IMR-90 (cell line): ENCODE results near the gene TNRC6B. TPM values are rescaled to one million over a fixed set of nuclear protein-coding genes. Genes with fewer than 3 reads are reported as not detected.
A peak's percentile ranks its signal among the peaks of the same experiment; 100 is the strongest.

Experiments used
- ATAC-seq: fragments of 200-7000 bp; cut with Tn5 transposase; 2 replicates; pipeline ENCODE4 v1.9.1; 2020; ENCODE audit warnings: low read depth, mild to moderate bottlenecking, moderate library complexity
- BruUV-seq: library from RNA; stranded (reverse); fragments of 400-500 nt; replicated peaks from 2 replicates; lab custom pipeline; 2021; lab: Mats Ljungman, UMichigan
- CTCF ChIA-PET: fragments of 300-600 bp; formaldehyde crosslinking; extraction: SDS; loops from one replicate; lab custom pipeline; 2021; ENCODE audit warnings: antibody characterized with exemption; lab: Yijun Ruan, JAX
- POLR2A ChIA-PET: fragments of 300-600 bp; sonication (Branson Sonifier 250); formaldehyde crosslinking; loops from one replicate; lab custom pipeline; 2022; ENCODE audit warnings: antibody characterized with exemption; ENCODE audit not compliant: unreplicated experiment; lab: Charles Lee
- DNase-seq: peaks from one replicate; pipeline ENCODE4 v3.0.0; 2013
- H2AFZ ChIP-seq: replicated peaks from 2 replicates; pipeline ENCODE3; 2013; ENCODE audit warnings: low read length, mild to moderate bottlenecking; ENCODE audit not compliant: poor library complexity
- H2AK5ac ChIP-seq: 2 replicates; pipeline ENCODE4 v1.6.1; 2013; ENCODE audit warnings: low read depth, low read length, inconsistent platforms
- H2AK9ac ChIP-seq: replicated peaks from 2 replicates; pipeline ENCODE3; 2013; ENCODE audit warnings: mild to moderate bottlenecking, low read depth, low read length, moderate library complexity; ENCODE audit not compliant: poor library complexity
- H2BK120ac ChIP-seq: 2 replicates; pipeline ENCODE4 v1.6.1; 2013; ENCODE audit warnings: low read depth, low read length, inconsistent platforms
- H2BK15ac ChIP-seq: 3 replicates; pipeline ENCODE4 v1.6.1; 2013; ENCODE audit warnings: low read depth, low read length, inconsistent platforms
- H2BK20ac ChIP-seq: 2 replicates; pipeline ENCODE4 v1.6.1; 2013; ENCODE audit warnings: low read depth, mild to moderate bottlenecking, inconsistent platforms, low read length, moderate library complexity
- H2BK5ac ChIP-seq: 2 replicates; pipeline ENCODE4 v1.6.1; 2013; ENCODE audit warnings: mild to moderate bottlenecking, low read depth, low read length, inconsistent platforms; ENCODE audit not compliant: poor library complexity, severe bottlenecking
- H3K14ac ChIP-seq: replicated peaks from 2 replicates; pipeline ENCODE4 v1.6.1; 2013; ENCODE audit warnings: low read depth, low read length, inconsistent platforms
- H3K18ac ChIP-seq: 2 replicates; pipeline ENCODE4 v1.6.1; 2013; ENCODE audit warnings: low read depth, low read length, control low read depth
- H3K23ac ChIP-seq: 2 replicates; pipeline ENCODE4 v1.6.1; 2013; ENCODE audit warnings: low read depth, low read length, inconsistent platforms
- H3K27ac ChIP-seq: 2 replicates; pipeline ENCODE4 v1.5.1; 2013; ENCODE audit warnings: mild to moderate bottlenecking, control low read depth, low read length; ENCODE audit not compliant: insufficient read depth
- H3K27me3 ChIP-seq: 2 replicates; pipeline ENCODE4 v1.6.1; 2013; ENCODE audit warnings: low read length; ENCODE audit not compliant: control insufficient read depth, insufficient read depth
- H3K36me3 ChIP-seq: 2 replicates; pipeline ENCODE4 v1.6.1; 2013; ENCODE audit warnings: low read length, mixed read lengths; ENCODE audit not compliant: control insufficient read depth, insufficient read depth
- H3K4ac ChIP-seq: 2 replicates; pipeline ENCODE4 v1.6.1; 2013; ENCODE audit warnings: low read depth, low read length, inconsistent platforms
- H3K4me1 ChIP-seq: 2 replicates; pipeline ENCODE4 v1.6.1; 2013; ENCODE audit warnings: low read length, mixed read lengths; ENCODE audit not compliant: control insufficient read depth, insufficient read depth
- H3K4me2 ChIP-seq: 2 replicates; pipeline ENCODE4 v1.6.1; 2013; ENCODE audit warnings: low read depth, mild to moderate bottlenecking, control low read depth, low read length, moderate library complexity
- H3K4me3 ChIP-seq: 2 replicates; pipeline ENCODE4 v1.5.1; 2013; ENCODE audit warnings: low read depth, mild to moderate bottlenecking, control low read depth, low read length, moderate library complexity; ENCODE audit not compliant: insufficient read depth
- H3K56ac ChIP-seq: 2 replicates; pipeline ENCODE4 v1.6.1; 2013; ENCODE audit warnings: low read length, inconsistent platforms; ENCODE audit not compliant: insufficient read depth; ENCODE audit errors: extremely low read depth
- H3K79me1 ChIP-seq, 2 experiments: 2 replicates each; pipeline ENCODE4 v1.6.1; 2013; ENCODE audit warnings: low read length in 2 of 2, inconsistent platforms in 1 of 2, low read depth in 1 of 2
- H3K9ac ChIP-seq: 2 replicates; pipeline ENCODE4 v1.6.1; 2013; ENCODE audit warnings: low read depth, low read length, control low read depth
- H3K9me1 ChIP-seq: 2 replicates; pipeline ENCODE4 v1.6.1; 2013; ENCODE audit warnings: low read length, inconsistent platforms; ENCODE audit not compliant: insufficient read depth
- H3K9me3 ChIP-seq: 2 replicates; pipeline ENCODE4 v1.6.1; 2013; ENCODE audit warnings: low read length; ENCODE audit not compliant: control insufficient read depth, insufficient read depth
- H4K20me1 ChIP-seq: 2 replicates; pipeline ENCODE4 v1.6.1; 2013; ENCODE audit warnings: low read length, inconsistent platforms; ENCODE audit not compliant: insufficient read depth
- H4K5ac ChIP-seq: 2 replicates; pipeline ENCODE4 v1.6.1; 2013; ENCODE audit warnings: mild to moderate bottlenecking, low read depth, low read length, control low read depth
- H4K8ac ChIP-seq, 2 experiments: 2 replicates each; pipeline ENCODE4 v1.6.1; 2013; ENCODE audit warnings: low read depth in 2 of 2, low read length in 2 of 2, control low read depth in 1 of 2, inconsistent platforms in 1 of 2
- H4K91ac ChIP-seq: 2 replicates; pipeline ENCODE4 v1.6.1; 2013; ENCODE audit warnings: low read depth, low read length, inconsistent platforms; ENCODE audit not compliant: insufficient read depth
- BHLHE40 ChIP-seq: fragments of 150-350 bp; IDR thresholded peaks from 2 replicates; pipeline ENCODE4 v1.6.1; 2016; ENCODE audit warnings: mild to moderate bottlenecking, low read depth, low read length
- CEBPB ChIP-seq: IDR thresholded peaks from 2 replicates; pipeline ENCODE4 v1.6.1; 2012; ENCODE audit warnings: low read depth, low read length, improper control_type of control experiment
- CHD1 ChIP-seq: IDR thresholded peaks from 2 replicates; pipeline ENCODE4 v1.6.1; 2012; ENCODE audit warnings: low read depth, low read length, improper control_type of control experiment
- CTCF ChIP-seq: conservative IDR thresholded peaks from 2 replicates; pipeline ENCODE4 v1.5.1; 2012; ENCODE audit warnings: mild to moderate bottlenecking, low read depth, low read length, improper control_type of control experiment
- ELK1 ChIP-seq: fragments of 150-350 bp; IDR thresholded peaks from 2 replicates; pipeline ENCODE4 v1.6.1; 2016; ENCODE audit warnings: low read depth, mild to moderate bottlenecking, low read length, moderate library complexity, borderline replicate concordance
- FOS ChIP-seq: fragments of 150-350 bp; IDR thresholded peaks from 2 replicates; pipeline ENCODE4 v1.6.1; 2016; ENCODE audit warnings: low read depth, low read length
- MAFK ChIP-seq: IDR thresholded peaks from 2 replicates; pipeline ENCODE4 v1.6.1; 2012; ENCODE audit warnings: low read depth, low read length, improper control_type of control experiment
- MAZ ChIP-seq: IDR thresholded peaks from 2 replicates; pipeline ENCODE4 v1.6.1; 2012; ENCODE audit warnings: low read depth, mild to moderate bottlenecking, low read length, improper control_type of control experiment, moderate library complexity, borderline replicate concordance
- MXI1 ChIP-seq: IDR thresholded peaks from 2 replicates; pipeline ENCODE4 v1.6.1; 2012; ENCODE audit warnings: low read depth, mild to moderate bottlenecking, low read length, moderate library complexity, borderline replicate concordance
- NFE2L2 ChIP-seq: fragments of 150-350 bp; IDR thresholded peaks from 2 replicates; pipeline ENCODE4 v1.6.1; 2016; ENCODE audit warnings: low read depth, mild to moderate bottlenecking, low read length
- POLR2A ChIP-seq: IDR thresholded peaks from 2 replicates; pipeline ENCODE4 v1.6.1; 2012; ENCODE audit warnings: mild to moderate bottlenecking, low read depth, low read length
- RAD21 ChIP-seq: IDR thresholded peaks from 2 replicates; pipeline ENCODE4 v1.6.1; 2012; ENCODE audit warnings: low read length, improper control_type of control experiment
- RCOR1 ChIP-seq: IDR thresholded peaks from 2 replicates; pipeline ENCODE4 v1.6.1; 2012; ENCODE audit warnings: mild to moderate bottlenecking, low read length, improper control_type of control experiment; ENCODE audit not compliant: insufficient replicate concordance
- RFX5 ChIP-seq: IDR thresholded peaks from 2 replicates; pipeline ENCODE4 v1.8.0; 2012; ENCODE audit warnings: low read depth, mild to moderate bottlenecking, low read length, moderate library complexity
- SMC3 ChIP-seq: fragments of 150-350 bp; IDR thresholded peaks from 2 replicates; pipeline ENCODE4 v1.6.1; 2016; ENCODE audit warnings: low read depth, mild to moderate bottlenecking, antibody characterized with exemption, low read length, moderate library complexity
- USF2 ChIP-seq: fragments of 150-350 bp; IDR thresholded peaks from 2 replicates; pipeline ENCODE4 v1.6.1; 2017; ENCODE audit warnings: mild to moderate bottlenecking, antibody characterized with exemption, low read length, low read depth
- WGBS, 2 experiments: methylation state at CpG; one replicate each; pipeline versions ENCODE4 v1.1.5 to v1.1.7; 2013; ENCODE audit warnings: missing lambda C conversion rate in 2 of 2; ENCODE audit not compliant: insufficient read length in 1 of 2; ENCODE audit errors: extremely low coverage in 2 of 2; 5-methylcytosine and 5-hydroxymethylcytosine counted together
- dilution Hi-C: fragments of 300-500 bp; cut with HindIII; formaldehyde crosslinking; loops from one replicate; pipeline ENCODE4 v1.14.3; 2018; ENCODE audit warnings: low sequenced_read_pairs; ENCODE audit not compliant: unreplicated experiment
- in situ Hi-C: fragments of 300-500 bp; cut with MboI; formaldehyde crosslinking; loops from 3 replicates; pipeline ENCODE4 v1.14.3; 2019; ENCODE audit warnings: low sequenced_read_pairs, inconsistent platforms, mixed read lengths
- intact Hi-C: fragments of 100-400 bp; cut with micrococcal nuclease; formaldehyde crosslinking; loops from 2 replicates; pipeline ENCODE4 v1.10.0; 2022
- polyA plus RNA-seq, 3 experiments: library from polyadenylated mRNA; depleted of rRNA; stranded (reverse); fragments of >200 nt; gene quantifications; 2 replicates each; pipeline ENCODE4 v1.2.3, GENCODE V29; 2012; ENCODE audit warnings: low replicate concordance in 1 of 3
- total RNA-seq: library from RNA; depleted of rRNA; stranded (reverse); fragments of >200 nt; gene quantifications from 2 replicates; pipeline ENCODE4 v1.2.3, GENCODE V29; 2012

Gene TNRC6B
- total and polyA plus RNA-seq, 2 of the 4 experiments (the other 2 are of a cell fraction): 3.9 to 17.0 TPM

- H3K9me3 ChIP-seq: no peaks in the 10 kb centered on the region
- H4K5ac ChIP-seq: no peak overlapping the region
- H3K14ac ChIP-seq: no peak overlapping the region
- H3K36me3 ChIP-seq: peaks cover 5% of the 10 kb centered on the region; the same call in 1 of the 2 replicates
- POLR2A ChIA-PET: no interaction called here
- H3K4me1 ChIP-seq: peaks cover 10% of the 10 kb centered on the region
- CTCF ChIA-PET: no interaction called here
- H2BK120ac ChIP-seq: no peak overlapping the region
- in situ Hi-C loops: no loop called here
- H2BK20ac ChIP-seq: no peak overlapping the region
- H3K9me1 ChIP-seq: peaks cover 12% of the 10 kb centered on the region
- ATAC-seq (no peak), DNase-seq (no peak)
- H3K4ac ChIP-seq: peak overlapping the region; percentile 52
- dilution Hi-C loops: no loop called here
- no peak overlapping the region for H3K18ac ChIP-seq
- no TSS peak for BruUV-seq
- TF ChIP-seq MXI1 (no peak), RCOR1 (no peak), CTCF (no peak), MAFK (no peak), NFE2L2 (no peak), RAD21 (no peak), CHD1 (no peak), ELK1 (no peak), CEBPB (no peak), SMC3 (no peak), MAZ (no peak), POLR2A (no peak), USF2 (no peak), BHLHE40 (no peak), RFX5 (no peak), FOS (no peak)
- no peak overlapping the region for H4K91ac ChIP-seq
- no peaks in the 10 kb centered on the region for H3K27me3 ChIP-seq
- H3K23ac ChIP-seq: 0 out of 2 replicates have a peak overlapping the region, but pooled peaks have one; percentile 17
- 68% methylated on average over 3 of the region's 4 CpGs; no CpG with 5 or more reads in 1 of the 2 experiments for WGBS, 2 experiments
- no peak overlapping the region for H3K4me2 ChIP-seq
- H2AK9ac ChIP-seq: no peak overlapping the region
- H3K27ac ChIP-seq: no peak overlapping the region
- H2AFZ ChIP-seq: no peak overlapping the region
- H3K56ac ChIP-seq: 0 out of 2 replicates have a peak overlapping the region, but pooled peaks have one; percentile 0
- peak overlapping the region; percentile 49; the same call in 1 of the 2 replicates for H2AK5ac ChIP-seq
- intact Hi-C loops: no loop called here
- H3K9ac ChIP-seq: no peak overlapping the region
- no peak overlapping the region for H4K8ac ChIP-seq
- no peak overlapping the region for H3K4me3 ChIP-seq
- H2BK15ac ChIP-seq: no peak overlapping the region
- H3K79me1 ChIP-seq: peaks cover 0 to 16% of the 10 kb centered on the region in 2 experiments; a peak in 1 of 4 replicates
- no peak overlapping the region for H2BK5ac ChIP-seq
- H4K20me1 ChIP-seq: no peaks in the 10 kb centered on the region
Measured at GRCh38 chr22:40331706-40332105, 154.0 kb downstream of the TNRC6B start.
